HL-60 (cell line): ENCODE data around the gene AIFM3.

Source experiments
- DNase-seq, 2 experiments: peaks; one replicate each; pipeline ENCODE4 v3.0.0-alpha.2; 2010 to 2020; ENCODE audit warnings: low read depth in 1 of 2, low spot score in 1 of 2
- H3K27ac ChIP-seq: fragments of 250-450 bp; sonication (Bioruptor Pico); replicated peaks from 2 replicates; pipeline ENCODE4 v1.5.1; 2020; ENCODE audit warnings: mild to moderate bottlenecking, moderate library complexity
- H3K27me3 ChIP-seq: fragments of 250-450 bp; sonication (Bioruptor Pico); 2 replicates; pipeline ENCODE4 v1.5.1; 2021; ENCODE audit warnings: mild to moderate bottlenecking, moderate library complexity; ENCODE audit not compliant: insufficient read depth, poor library complexity, severe bottlenecking
- H3K4me3 ChIP-seq: replicated peaks from 2 replicates; pipeline ENCODE4 v1.5.1; 2011; ENCODE audit warnings: mild to moderate bottlenecking, control low read depth, low read length; ENCODE audit not compliant: insufficient read depth
- CTCF ChIP-seq: IDR thresholded peaks from one replicate; pipeline ENCODE4 v1.5.1; 2011; ENCODE audit warnings: low read length, control low read depth, inconsistent platforms; ENCODE audit not compliant: insufficient read depth
- GABPA ChIP-seq: IDR thresholded peaks from 2 replicates; pipeline ENCODE4 v1.6.1; 2012; ENCODE audit warnings: low read depth
- POLR2AphosphoS5 ChIP-seq: IDR thresholded peaks from 2 replicates; pipeline ENCODE4 v1.6.1; 2012; ENCODE audit warnings: low read depth
- REST ChIP-seq: IDR thresholded peaks from 2 replicates; pipeline ENCODE4 v1.6.1; 2012; ENCODE audit warnings: low read depth; ENCODE audit not compliant: insufficient replicate concordance
- SPI1 ChIP-seq: IDR thresholded peaks from 2 replicates; pipeline ENCODE4 v1.6.1; 2012; ENCODE audit warnings: low read depth, mild to moderate bottlenecking, borderline replicate concordance

Gene AIFM3

GRCh38 chr22:21025266-21025665 lies 58.2 kb downstream of the AIFM3 start:
- Histone ChIP-seq H3K4me3 (no peak overlapping the region), H3K27ac (no peak overlapping the region), H3K27me3 (no peaks in the 10 kb centered on the region)
- no peak for TF ChIP-seq POLR2AphosphoS5
- TF ChIP-seq SPI1, result no peak
- no peak for TF ChIP-seq GABPA
- TF ChIP-seq REST, result no peak
- no peak for TF ChIP-seq CTCF
- DNase-seq, result no peak

GRCh38 chr22:21025763-21026755 lies 59.0 kb downstream of the AIFM3 start:
- no peak for DNase-seq
- H3K27me3 ChIP-seq, result peaks cover 4% of the 10 kb centered on the region
- TF ChIP-seq GABPA (no peak), REST (no peak), SPI1 (no peak), CTCF (no peak), POLR2AphosphoS5 (no peak)
- no peak overlapping the region for H3K27ac ChIP-seq
- H3K4me3 ChIP-seq, result no peak overlapping the region

- H3K27ac ChIP-seq, result no peak overlapping the region
- peaks cover 11% of the 10 kb centered on the region for H3K27me3 ChIP-seq
- no peak for DNase-seq
- TF ChIP-seq POLR2AphosphoS5 (no peak), CTCF (no peak), GABPA (no peak), REST (no peak), SPI1 (no peak)
- no peak overlapping the region for H3K4me3 ChIP-seq
These were observed 60.0 kb downstream of the AIFM3 start for GRCh38 chr22:21026783-21027692.
